MM.1S (cell line): Measurements from ENCODE around the gene GIPC2.

Experiments
- DNase-seq: peaks from one replicate; pipeline ENCODE4 v3.0.0-alpha.2; 2015
- H2AFZ ChIP-seq: fragments of 300-600 bp; sonication (generic); 2 replicates; pipeline ENCODE4 v1.6.0; 2016; ENCODE audit warnings: antibody characterized with exemption, low read length
- H3F3A ChIP-seq: fragments of 300-600 bp; sonication (generic); 2 replicates; pipeline ENCODE4 v1.6.1; 2016; ENCODE audit warnings: mild to moderate bottlenecking, antibody characterized with exemption, low read length, moderate library complexity, mixed read lengths; ENCODE audit not compliant: insufficient read depth
- H3K27ac ChIP-seq: fragments of 300-600 bp; sonication (generic); 2 replicates; pipeline ENCODE4 v1.5.1; 2016; ENCODE audit warnings: mild to moderate bottlenecking, low read length
- H3K27me3 ChIP-seq: fragments of 300-600 bp; sonication (generic); replicated peaks from 2 replicates; pipeline ENCODE4 v1.6.0; 2016; ENCODE audit warnings: low read length; ENCODE audit not compliant: insufficient read depth
- H3K36me3 ChIP-seq: fragments of 300-600 bp; sonication (generic); replicated peaks from 2 replicates; pipeline ENCODE4 v1.6.1; 2016; ENCODE audit warnings: mild to moderate bottlenecking, low read length, mixed read lengths; ENCODE audit not compliant: insufficient read depth
- H3K4me1 ChIP-seq: fragments of 300-600 bp; sonication (generic); 2 replicates; pipeline ENCODE4 v1.6.1; 2016; ENCODE audit warnings: low read length, mixed read lengths
- H3K4me2 ChIP-seq: fragments of 300-600 bp; sonication (generic); 2 replicates; pipeline ENCODE4 v1.6.0; 2016; ENCODE audit warnings: low read depth, low read length
- H3K4me3 ChIP-seq: fragments of 300-600 bp; sonication (generic); 2 replicates; pipeline ENCODE4 v1.5.1; 2016; ENCODE audit warnings: low read length, mixed read lengths
- H3K79me2 ChIP-seq: fragments of 300-600 bp; sonication (generic); 2 replicates; pipeline ENCODE4 v1.6.1; 2016; ENCODE audit warnings: mixed run types, low read length, mixed read lengths
- H3K9ac ChIP-seq: fragments of 300-600 bp; sonication (generic); 2 replicates; pipeline ENCODE4 v1.6.1; 2016; ENCODE audit warnings: low read length, mixed read lengths
- H3K9me2 ChIP-seq: fragments of 300-600 bp; sonication (generic); replicated peaks from 2 replicates; pipeline ENCODE4 v1.6.1; 2016; ENCODE audit warnings: mild to moderate bottlenecking, low read length, mixed read lengths; ENCODE audit not compliant: insufficient read depth
- H3K9me3 ChIP-seq: fragments of 300-600 bp; sonication (generic); replicated peaks from 2 replicates; pipeline ENCODE4 v1.6.1; 2016; ENCODE audit warnings: mild to moderate bottlenecking, low read length, mixed read lengths; ENCODE audit not compliant: insufficient read depth
- H4K20me1 ChIP-seq: fragments of 300-600 bp; sonication (generic); 2 replicates; pipeline ENCODE4 v1.6.1; 2016; ENCODE audit warnings: mild to moderate bottlenecking, low read length, moderate library complexity, mixed read lengths; ENCODE audit not compliant: insufficient read depth
- EZH2 ChIP-seq: fragments of 300-600 bp; sonication (generic); optimal IDR thresholded peaks from 2 replicates; pipeline ENCODE3; 2017; ENCODE audit warnings: low read depth, mild to moderate bottlenecking, antibody characterized with exemption, low read length, mixed read lengths
- EZH2phosphoT487 ChIP-seq: fragments of 300-600 bp; sonication (generic); IDR thresholded peaks from 2 replicates; pipeline ENCODE4 v1.6.1; 2018; ENCODE audit warnings: antibody characterized with exemption, low read length
- TF ChIP-seq, protein P1 (sequence below): fragments of 300-600 bp; sonication (generic); IDR thresholded peaks from 2 replicates; pipeline ENCODE4 v1.5.1; 2016; ENCODE audit warnings: antibody characterized with exemption, low read length, mixed read lengths

Gene GIPC2

DNA sequence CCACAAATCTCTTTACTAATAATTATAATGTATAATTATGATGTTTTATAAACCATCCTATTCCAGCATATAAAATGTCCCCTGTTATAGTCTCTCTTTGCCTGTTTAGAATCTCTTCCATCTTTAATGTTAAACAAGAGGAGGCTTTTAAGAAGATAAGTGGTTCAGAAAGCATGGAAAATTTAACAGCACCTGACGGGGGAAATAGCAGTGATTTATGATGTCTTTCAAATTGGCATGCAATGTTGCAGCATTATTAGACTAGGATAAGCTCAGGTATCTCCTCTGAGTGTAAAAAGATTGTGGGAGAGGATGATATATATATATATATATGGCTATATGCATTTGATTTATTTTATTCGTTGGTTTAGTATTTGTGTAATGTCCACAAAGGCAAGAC is 24.4 kb downstream of the GIPC2 start:
- no peaks in the 10 kb centered on the region for H3F3A ChIP-seq
- DNase-seq, result no peak
- no peak overlapping the region for H3K4me2 ChIP-seq
- no peaks in the 10 kb centered on the region for H3K4me1 ChIP-seq
- no peaks in the 10 kb centered on the region for H3K79me2 ChIP-seq
- no peaks in the 10 kb centered on the region for H3K9me2 ChIP-seq
- H2AFZ ChIP-seq, result no peak overlapping the region
- no peak for TF ChIP-seq EZH2phosphoT487
- no peak for TF ChIP-seq EZH2
- TF ChIP-seq, protein P1, sequence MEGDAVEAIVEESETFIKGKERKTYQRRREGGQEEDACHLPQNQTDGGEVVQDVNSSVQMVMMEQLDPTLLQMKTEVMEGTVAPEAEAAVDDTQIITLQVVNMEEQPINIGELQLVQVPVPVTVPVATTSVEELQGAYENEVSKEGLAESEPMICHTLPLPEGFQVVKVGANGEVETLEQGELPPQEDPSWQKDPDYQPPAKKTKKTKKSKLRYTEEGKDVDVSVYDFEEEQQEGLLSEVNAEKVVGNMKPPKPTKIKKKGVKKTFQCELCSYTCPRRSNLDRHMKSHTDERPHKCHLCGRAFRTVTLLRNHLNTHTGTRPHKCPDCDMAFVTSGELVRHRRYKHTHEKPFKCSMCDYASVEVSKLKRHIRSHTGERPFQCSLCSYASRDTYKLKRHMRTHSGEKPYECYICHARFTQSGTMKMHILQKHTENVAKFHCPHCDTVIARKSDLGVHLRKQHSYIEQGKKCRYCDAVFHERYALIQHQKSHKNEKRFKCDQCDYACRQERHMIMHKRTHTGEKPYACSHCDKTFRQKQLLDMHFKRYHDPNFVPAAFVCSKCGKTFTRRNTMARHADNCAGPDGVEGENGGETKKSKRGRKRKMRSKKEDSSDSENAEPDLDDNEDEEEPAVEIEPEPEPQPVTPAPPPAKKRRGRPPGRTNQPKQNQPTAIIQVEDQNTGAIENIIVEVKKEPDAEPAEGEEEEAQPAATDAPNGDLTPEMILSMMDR, result no peak
- H3K9me3 ChIP-seq, result no peaks in the 10 kb centered on the region
- H3K36me3 ChIP-seq, result no peaks in the 10 kb centered on the region
- H3K27me3 ChIP-seq, result no peaks in the 10 kb centered on the region
- H3K27ac ChIP-seq, result no peak overlapping the region
- H3K9ac ChIP-seq, result no peak overlapping the region
- no peak overlapping the region for H3K4me3 ChIP-seq
- H4K20me1 ChIP-seq, result no peaks in the 10 kb centered on the region

DNA sequence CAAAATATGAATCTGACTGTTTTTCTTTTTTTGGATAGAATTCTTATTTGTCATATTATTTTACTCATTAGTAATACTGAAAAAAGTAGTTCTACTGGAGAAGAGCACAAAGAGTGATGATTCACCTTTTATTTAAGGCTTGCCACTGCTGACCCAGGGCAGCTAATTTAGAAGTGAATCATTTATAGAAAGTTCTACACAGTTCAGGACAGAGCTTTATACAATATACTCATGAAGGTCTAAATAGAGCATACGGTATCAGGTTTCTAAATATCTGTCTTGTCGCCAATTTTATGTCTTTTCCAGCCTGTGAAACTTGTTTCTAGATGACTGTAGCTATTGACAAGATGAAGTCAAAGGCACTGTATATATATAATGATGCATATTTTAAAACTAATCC is 25.0 kb downstream of the GIPC2 start:
- no peaks in the 10 kb centered on the region for H3K9me2 ChIP-seq
- no peak overlapping the region for H2AFZ ChIP-seq
- H3K4me2 ChIP-seq, result no peak overlapping the region
- H3K27ac ChIP-seq, result no peak overlapping the region
- no peaks in the 10 kb centered on the region for H3K9me3 ChIP-seq
- no peaks in the 10 kb centered on the region for H3K27me3 ChIP-seq
- H3K4me3 ChIP-seq, result no peak overlapping the region
- H3F3A ChIP-seq, result no peaks in the 10 kb centered on the region
- H3K79me2 ChIP-seq, result no peaks in the 10 kb centered on the region
- no peaks in the 10 kb centered on the region for H3K36me3 ChIP-seq
- H3K4me1 ChIP-seq, result no peaks in the 10 kb centered on the region
- DNase-seq, result no peak
- H4K20me1 ChIP-seq, result no peaks in the 10 kb centered on the region
- no peak overlapping the region for H3K9ac ChIP-seq
- TF ChIP-seq EZH2, result no peak
- TF ChIP-seq, protein P1, result no peak
- no peak for TF ChIP-seq EZH2phosphoT487

DNA sequence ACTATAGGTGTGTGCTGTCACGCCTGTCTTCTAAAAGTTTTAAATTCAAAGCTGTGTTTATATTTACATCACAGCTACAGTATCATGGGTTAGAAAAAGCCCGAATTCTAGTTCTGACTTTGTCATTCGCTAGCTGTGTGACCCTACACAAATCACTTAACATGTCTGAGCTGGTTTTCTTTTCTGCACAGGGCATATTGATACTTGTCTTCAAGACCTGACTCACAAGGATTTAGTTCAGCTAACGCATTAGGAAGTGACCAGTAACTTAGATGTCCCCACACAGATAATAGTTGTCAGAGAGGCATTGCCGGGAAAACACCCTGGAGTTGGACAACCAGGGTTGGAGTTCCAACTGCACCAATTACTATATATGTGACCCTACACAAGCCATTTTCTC is 25.9 kb downstream of the GIPC2 start:
- H3K36me3 ChIP-seq, result no peaks in the 10 kb centered on the region
- no peaks in the 10 kb centered on the region for H3K4me1 ChIP-seq
- H3K27me3 ChIP-seq, result no peaks in the 10 kb centered on the region
- H4K20me1 ChIP-seq, result no peaks in the 10 kb centered on the region
- H3K27ac ChIP-seq, result no peak overlapping the region
- no peak overlapping the region for H3K4me2 ChIP-seq
- H3K9me2 ChIP-seq, result no peaks in the 10 kb centered on the region
- H3K4me3 ChIP-seq, result no peak overlapping the region
- no peaks in the 10 kb centered on the region for H3K79me2 ChIP-seq
- DNase-seq, result no peak
- no peak overlapping the region for H2AFZ ChIP-seq
- H3K9ac ChIP-seq, result no peak overlapping the region
- H3K9me3 ChIP-seq, result no peaks in the 10 kb centered on the region
- TF ChIP-seq EZH2, result no peak
- no peaks in the 10 kb centered on the region for H3F3A ChIP-seq

DNA sequence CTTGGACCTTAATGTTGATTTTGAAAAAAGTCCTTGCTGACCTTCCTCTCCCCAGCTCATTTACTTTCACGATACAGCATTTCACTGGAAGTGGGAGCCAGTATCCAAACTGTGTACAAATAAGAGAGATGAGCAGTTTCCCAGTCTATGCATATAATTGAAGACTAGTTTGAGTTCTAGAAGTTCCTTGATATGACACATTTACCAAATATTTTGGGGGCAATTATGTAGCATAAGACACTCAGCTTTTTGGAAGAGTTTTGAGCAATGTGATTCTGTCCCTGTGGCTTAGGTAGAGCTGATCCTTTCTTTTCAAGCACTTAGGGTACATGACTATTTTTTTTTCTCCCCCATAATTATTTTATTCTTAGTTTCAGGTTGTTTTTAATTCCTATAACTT is 26.4 kb downstream of the GIPC2 start:
- Histone ChIP-seq H3K9me2 (no peaks in the 10 kb centered on the region), H3K79me2 (no peaks in the 10 kb centered on the region), H3K27me3 (no peaks in the 10 kb centered on the region), H3K9me3 (no peaks in the 10 kb centered on the region), H3K27ac (no peak overlapping the region), H3K4me1 (no peaks in the 10 kb centered on the region), H4K20me1 (no peaks in the 10 kb centered on the region), H3K9ac (no peak overlapping the region), H3K36me3 (no peaks in the 10 kb centered on the region), H2AFZ (no peak overlapping the region), H3K4me3 (no peak overlapping the region), H3K4me2 (no peak overlapping the region), H3F3A (no peaks in the 10 kb centered on the region)
- no peak for DNase-seq
- TF ChIP-seq EZH2phosphoT487 (no peak), EZH2 (no peak)
- TF ChIP-seq, protein P1, result no peak
